HG02759 (cell line): Measurements from ENCODE around the gene POU3F2.

Experiments used
- ATAC-seq: cut with Tn5 transposase; IDR thresholded peaks from one replicate; pipeline ENCODE4 v1.9.1; 2021; ENCODE audit warnings: mild to moderate bottlenecking, moderate library complexity; ENCODE audit not compliant: unreplicated experiment

The POU3F2 gene

DNA sequence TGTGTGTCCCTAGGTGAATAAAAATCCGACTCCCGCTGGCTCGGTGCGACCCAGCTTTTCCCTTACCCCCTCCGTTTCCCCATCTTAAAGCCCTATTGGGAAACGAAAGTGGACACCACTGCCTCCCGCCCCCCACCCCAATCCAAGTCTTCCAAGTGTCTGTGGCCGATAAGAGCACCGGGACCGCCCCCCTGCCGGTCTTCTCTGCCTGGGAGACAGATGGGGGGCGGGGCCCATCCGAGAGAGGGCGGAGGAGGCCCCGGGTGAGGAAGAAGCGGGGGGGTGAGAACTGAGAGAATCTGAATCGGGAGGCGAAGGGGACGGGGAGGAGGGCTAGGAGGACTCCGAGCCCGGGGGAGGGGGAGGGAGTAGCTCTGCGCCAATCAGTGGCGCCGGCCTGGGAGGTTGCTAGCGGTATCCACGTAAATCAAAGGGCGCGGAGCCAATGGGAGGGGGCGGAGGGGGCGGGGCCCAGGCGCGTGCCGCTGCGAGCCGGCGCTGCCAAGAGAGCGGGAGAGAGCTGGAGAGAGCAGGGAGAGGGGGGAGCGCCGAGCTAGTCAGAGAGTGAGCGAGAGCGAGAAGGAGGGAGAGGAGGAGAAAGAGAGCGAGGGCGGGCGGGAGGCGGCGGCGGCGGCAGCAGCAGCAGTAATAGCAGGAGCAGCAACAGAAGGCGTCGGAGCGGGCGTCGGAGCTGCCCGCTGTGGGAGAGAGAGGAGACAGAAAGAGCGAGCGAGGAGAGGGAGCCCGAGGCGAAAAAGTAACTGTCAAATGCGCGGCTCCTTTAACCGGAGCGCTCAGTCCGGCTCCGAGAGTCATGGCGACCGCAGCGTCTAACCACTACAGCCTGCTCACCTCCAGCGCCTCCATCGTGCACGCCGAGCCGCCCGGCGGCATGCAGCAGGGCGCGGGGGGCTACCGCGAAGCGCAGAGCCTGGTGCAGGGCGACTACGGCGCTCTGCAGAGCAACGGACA is at the start of gene POU3F2:
Gene POU3F2, plus strand, starts transcription at position 515 of the 972 bp plus-strand sequence. Its CDS starts 300 bp downstream, at position 815.
- peak; percentile 78 for ATAC-seq

DNA sequence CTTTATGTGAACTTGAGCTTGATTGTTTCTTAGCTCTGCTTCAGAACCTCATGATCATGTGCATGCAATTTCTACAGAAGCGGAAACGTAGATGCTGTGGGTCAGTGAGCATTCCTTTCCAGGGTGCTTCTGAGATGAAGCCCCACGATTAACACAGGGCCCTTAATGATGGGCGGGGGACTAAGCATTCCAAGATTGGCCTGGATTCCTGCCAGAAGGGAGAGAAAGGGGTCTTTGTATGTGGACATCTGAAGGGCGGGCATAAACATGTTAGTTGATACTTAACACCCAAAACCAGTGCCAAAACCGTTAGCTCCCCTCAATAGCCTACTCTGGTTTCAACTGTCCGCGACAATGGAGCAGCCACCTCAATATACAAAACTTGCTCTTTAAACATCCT is 46.9 kb upstream of the POU3F2 start:
- no peak for ATAC-seq

DNA sequence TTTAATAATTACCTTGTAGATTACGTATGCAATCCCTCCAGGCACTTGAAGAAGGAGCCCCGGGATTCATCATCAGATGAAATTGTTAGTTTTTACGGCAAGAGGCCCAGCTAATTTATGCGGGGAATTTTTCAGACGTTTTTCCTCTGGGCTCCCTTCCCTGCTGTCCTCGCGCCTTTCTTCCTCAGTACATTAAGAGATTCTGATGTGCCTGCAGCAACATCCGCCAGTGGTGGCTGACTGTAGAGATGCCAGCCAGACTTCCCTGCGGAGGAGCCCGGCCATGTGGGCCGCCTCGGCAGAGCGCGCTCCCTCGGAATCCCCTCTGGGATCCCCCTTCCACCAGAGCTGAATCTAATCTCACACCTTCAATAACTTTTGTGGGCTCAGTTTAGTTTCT is 46.4 kb upstream of the POU3F2 start:
- no peak for ATAC-seq

DNA sequence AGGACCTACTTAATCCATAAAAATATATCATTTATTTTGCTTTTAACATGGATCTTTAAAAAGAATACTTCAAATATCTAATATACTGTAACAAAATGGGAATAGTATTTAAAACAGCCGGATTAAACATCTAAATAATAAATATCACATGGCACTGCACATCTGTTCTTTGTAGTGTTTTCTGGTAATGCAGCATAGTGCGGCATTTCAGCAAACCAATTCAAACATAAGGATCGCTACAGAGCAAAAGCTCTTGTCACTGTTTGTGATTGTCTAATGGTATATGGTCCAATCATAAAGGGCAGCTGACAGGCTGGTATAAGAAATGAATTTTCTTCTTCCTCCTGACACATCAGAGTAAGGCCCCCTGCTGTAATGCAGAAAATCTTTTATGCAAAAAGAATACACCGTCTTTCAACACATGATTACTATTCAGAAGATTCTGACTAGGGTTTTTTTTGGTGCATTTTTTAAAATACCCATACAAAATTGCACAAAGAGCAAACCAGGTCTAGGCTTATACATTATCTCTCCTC is 40.0 kb upstream of the POU3F2 start:
- no peak for ATAC-seq

DNA sequence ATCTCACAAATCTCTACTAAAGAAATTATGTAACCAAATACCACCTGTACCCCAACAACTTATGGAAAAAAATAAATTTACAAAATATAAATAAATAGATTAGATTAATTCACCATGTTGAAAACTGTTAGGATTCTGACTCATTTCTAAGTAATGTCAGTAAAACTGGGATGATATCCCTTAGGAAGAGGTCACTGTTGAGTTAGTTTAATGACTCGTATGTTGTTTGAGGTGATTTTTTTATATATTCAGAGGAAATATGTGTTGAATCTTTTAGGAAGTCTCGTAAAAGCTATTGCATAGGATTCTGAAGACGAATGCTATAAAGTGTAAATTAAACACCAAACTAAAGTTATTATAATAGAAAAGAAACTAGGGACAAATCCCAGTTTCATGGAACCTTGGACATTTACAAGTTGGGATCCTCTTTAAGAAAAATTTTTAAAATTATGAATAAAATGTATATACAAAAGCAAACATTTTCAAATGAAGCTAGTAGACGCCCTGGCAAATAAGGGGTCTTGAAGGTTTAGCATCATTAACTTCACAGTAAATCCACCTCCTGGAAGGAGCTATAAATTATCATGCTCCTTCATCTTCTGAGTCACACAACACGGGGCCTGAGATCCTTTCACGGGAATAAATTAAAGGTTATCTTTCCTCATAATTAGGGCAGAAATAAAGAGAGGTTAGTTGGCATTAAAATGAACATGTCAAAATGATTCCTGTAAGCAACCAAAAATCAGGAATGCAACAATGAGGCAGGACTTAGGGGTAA is 37.0 kb upstream of the POU3F2 start:
- no peak for ATAC-seq

DNA sequence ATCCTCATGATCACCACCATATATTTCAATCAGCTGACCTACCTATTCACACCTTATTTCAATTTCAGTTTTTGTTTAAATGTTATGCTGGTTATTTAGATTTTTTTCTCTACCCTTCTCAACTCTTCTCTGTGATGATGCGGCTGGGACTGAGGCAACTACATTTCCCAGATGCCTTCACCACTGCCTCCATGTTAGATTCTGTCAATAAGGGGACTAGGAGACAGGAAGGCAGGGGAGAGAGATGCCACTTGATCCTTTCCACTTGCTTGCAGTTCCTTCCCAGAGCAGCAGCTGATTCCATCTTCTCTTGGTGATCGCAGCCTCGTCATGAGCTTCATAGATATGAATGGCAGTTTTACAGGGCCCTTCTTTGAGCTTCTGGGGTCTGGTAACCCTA is 33.5 kb upstream of the POU3F2 start:
- ATAC-seq: no peak

DNA sequence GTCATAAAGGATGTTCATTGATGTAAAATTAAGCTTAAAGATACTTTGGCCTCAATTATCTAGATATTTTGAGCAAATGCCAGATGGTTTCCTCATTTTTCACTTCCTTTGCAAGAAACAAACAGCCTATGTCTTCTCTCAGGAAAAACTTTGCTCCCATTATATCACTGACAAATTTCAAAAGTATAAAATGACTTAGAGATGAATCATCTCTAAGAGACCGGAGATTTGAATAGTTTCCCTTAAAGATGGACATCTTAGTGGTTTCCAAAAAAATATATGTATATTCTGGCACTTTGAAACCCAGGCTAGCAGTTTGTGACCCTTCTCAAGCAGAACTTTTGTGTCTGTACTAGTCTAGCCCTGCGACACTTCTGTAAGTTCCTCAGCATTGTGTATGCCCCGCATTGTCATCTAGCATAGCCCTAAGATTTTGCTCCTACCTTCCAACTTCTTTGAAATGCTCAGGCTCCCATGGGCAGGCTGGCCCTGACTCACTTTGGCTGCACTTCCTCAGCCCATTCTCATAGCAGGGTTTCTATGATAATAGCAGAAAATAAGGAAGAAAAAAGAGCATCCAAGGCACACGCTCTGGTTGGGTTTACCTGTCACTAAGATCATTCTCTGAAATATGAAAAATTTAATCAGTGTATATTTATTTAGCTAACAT is 25.7 kb upstream of the POU3F2 start:
- no peak for ATAC-seq

DNA sequence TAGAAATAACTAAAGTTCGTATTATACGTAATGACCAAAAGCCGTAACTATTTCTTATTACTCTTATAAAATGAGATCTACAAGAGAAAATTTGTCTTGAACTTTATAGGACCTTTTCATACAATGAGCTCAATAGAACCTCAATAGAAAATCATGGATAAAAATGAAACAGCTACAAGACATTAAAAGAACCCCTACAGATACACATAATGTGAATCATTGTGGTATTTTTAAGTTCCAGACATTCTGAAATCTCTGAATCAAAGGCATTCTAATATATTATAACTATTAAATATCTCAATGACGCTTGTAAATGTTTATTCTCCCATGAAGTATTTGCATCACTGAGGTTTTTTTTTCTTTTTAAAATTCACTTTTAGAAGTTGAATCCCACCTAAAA is 22.2 kb upstream of the POU3F2 start:
- ATAC-seq: no peak

DNA sequence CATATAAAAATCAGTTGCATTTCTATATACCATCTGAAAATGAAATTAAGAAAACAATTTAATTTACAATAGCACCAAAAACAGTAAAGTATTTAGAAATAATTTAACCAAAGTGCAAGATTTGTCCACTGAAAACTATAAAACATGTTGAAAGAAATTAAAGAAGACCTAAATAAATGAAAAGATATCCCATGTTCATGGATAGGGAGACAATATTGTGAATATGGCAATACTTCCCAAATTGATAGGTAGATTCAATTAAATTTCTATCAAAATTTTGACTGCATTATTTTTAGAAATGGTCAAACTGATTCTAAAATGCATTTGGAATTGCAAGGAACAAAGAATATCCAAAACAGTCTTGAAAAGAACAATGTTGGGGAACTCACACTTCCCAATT is 17.6 kb upstream of the POU3F2 start:
- no peak for ATAC-seq

DNA sequence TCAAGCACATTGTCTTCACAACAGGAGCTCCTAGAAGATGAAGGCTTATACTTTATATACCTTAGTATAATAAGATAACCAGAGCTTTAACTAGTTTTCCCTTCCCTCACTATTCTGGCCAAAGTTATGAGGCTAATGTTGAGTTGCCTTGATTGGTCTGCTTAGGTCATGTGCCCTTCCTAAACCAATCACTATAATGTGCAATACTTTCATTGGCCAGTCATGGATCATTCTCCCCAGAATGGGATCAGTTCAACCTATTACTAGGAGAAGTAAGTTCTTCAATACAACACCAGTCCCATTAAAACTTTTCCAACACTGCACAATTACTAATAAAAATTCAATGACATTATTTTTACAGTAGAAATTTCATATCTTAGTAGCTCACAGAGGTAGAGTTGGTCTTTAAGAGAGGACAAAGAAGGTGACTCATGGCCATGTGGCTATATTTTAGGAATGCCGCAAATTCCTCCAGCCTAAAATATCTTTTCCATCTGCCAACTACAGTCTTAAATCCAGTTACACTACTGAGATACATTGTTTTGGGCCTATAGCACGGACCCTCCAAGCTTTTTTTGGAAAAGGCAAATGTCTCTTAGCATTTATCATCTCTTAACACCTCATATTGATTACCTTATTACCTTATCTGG is 12.5 kb upstream of the POU3F2 start:
- ATAC-seq: no peak

DNA sequence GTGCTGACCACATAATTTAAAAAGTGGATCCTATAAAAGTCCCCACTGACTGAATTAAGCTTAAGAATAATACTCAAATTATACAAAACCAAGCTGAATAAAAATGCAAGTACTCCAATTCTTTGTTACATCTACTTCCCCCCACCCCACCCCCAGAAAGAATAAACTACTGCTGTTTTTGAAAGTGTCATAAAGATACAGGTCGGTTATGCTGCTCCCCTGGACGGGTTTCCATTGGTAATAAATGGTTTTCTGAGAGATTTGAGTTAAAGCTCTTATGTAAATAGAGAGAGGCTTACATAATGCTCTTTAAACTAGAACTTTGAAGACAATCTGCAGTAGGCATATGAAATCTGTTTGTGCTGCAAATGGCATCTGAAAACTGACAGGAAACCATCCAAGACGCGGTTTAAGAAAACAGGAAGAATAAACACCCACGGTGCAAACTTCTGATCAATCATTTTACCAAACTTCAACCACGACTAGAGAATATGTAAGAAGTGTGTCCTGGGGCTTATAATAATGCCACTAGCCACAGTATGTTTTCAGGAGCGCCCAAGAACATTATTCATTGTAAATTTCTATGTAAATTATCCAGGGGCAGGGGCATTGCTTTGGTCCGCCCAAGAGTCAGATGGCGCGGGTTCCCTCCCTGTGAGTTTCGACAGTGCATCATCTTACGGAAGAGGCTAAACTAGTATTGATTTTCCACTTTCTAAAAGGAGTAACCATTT is 10.8 kb upstream of the POU3F2 start:
- peak; percentile 41 for ATAC-seq

DNA sequence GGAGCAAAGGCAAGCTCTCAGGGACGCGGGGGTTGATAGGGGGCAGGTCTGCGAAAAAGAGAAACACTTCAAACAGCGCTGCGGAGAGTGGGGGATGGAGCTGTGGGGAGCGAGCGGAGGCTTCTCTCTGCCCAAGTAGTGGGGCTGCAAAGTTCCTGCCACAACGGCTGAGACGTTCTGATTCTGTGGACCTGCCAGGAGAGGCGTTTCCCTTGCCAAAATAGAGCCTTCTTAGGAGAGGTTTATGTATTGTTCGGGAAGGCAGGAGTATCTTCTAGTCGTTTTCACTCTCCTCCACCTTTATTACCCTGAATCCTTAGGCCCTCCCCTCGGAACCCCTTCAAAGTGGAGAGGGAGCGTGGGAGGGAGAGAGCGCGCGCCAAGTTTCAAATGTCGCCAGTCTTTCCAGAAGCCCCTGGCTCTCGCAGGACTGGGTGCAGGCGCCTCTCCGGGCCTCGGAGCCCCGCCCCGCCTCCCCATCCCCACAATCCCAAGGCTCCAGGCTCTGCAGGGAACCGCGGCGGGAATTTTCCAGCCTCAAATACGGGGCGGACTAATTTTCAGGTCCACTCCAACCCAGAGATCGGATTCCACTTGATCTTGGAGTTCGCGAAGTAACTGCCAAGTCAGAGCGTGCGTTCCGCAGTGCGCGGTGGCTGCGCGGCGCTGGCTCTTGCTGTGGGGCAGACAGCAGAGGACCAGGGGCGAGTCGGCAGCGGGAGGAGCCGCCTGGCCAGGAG is 10.0 kb upstream of the POU3F2 start:
- ATAC-seq: peak; percentile 20

DNA sequence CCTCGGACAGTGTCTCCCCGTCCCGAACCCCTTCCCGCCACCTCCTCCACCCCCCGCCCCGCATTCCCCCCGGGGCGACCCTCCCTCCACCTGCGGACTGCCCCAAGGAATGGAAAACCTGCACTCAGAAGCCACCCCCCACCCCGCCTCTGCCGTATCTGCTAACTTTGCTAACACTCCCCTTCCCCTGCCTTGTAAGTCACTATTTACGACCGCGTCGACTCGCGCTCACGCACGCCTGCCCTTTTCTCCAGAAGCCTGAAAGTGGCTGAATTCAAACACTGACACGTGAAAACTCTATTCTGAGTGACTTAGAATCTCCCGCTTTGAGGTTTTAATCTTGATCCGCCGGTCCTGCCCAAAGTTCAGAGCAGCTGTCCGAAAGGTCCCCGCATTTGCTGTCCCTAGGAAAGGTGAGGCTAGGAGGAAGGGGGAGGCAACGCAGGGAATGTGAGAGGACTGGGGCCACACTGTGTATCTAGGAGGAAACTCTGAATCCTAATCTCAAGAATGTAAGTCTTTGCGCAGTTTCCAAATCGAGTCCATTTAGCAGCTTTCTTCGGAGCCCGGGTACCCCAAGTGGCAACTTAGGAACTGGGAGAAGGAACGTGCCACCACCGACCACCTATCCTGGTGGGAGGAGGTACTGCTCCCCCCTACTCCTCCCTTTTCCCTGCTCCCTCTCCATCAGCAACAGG is 9.3 kb upstream of the POU3F2 start:
- no peak for ATAC-seq

DNA sequence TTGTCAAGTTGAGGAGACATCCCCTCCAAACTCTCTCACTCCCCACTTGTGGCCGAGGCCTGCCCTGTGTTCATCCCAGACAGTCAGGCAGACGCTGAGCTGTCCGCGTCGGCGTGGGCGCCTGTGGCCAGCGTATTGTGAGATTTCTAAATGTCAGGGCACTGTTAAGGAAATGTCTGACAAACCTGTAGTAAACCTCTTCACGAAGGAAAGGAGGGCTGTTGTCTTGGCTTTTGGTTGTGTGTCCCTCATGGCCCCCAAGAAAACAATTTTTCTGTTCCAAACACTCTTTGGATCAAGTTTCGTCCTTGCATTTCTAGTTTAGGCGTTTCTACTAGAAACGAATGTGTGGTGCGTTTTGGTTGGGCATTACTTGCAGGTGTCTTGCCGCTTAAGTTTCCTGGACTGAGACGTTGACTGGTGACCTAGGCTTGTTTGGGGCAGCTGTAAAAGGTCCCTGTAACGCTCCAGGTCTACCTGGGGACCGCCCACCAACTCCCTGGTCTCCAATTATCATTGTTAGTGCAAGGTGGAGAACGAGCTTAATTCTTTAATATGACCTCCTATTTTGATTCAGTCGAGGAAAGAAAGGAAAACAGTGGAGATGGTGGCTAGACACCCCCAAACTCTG is 8.7 kb upstream of the POU3F2 start:
- ATAC-seq: no peak

DNA sequence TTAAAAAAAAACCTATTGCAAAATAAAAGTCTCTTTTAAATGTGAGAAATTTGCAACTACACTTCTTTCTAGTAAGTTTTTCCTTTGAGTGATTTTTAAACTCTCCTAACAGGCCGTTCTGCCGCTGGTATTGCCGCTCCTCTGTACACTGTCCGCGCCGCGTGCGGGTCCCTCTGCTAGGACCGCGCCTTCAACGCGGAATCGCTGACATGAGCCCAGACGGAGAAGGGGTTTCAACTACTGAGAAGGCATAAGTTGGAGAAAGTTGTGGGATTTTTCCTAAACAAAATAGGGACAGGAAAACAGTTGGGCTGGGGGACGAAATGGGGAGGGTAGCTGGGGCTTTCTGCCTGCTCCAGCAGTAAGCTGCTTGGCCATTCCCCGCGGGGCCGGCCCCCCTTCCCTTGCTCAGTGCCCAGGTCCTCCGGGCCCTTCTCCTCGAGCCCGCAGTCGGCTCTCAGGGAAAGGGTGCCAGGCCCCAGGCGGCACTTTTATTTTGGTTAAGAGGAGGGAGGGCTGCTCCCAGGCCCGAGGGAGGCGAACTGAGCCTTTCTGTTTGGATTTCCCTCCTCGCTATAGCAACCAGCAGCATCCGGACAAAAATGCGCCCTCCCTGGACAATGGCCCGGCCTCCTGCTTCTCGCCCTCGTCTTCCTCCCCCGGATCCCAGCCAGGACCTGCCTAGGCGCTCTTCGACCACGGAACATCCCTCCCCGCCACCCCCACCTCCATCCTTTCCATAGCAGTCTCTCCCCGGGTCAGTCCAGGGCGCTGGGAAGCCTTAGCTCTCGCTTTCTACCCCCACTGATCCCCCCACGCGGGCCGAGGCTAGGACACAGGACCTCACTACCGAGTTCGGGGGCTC is 6.8 kb upstream of the POU3F2 start:
- ATAC-seq: no peak

DNA sequence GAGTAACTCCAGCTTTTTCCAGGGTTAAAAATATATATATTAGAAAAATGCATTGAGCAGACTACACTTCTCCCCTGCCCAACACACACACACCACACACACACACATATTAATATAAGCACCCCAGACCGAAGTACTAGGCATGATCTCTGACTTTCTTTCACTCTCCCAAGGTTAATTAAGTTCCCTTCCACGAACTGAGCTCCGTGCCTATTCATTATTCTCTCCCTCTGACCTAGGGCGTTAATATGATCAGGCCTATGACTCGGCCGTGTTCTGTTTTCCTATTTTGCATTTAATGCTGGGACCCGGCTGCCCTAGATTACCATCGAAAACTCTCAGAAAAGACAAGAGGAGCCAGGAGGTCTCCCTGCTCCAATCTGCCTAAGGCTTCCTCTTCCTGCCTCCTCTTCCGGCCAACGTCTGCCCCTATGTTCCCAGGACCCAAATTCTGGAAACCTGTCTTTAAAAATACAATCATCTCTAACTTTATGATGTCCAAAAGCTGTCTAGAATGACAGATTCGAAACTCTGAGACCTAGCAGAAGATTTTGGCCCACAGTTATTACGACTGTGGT is 6.1 kb upstream of the POU3F2 start:
- ATAC-seq: no peak

DNA sequence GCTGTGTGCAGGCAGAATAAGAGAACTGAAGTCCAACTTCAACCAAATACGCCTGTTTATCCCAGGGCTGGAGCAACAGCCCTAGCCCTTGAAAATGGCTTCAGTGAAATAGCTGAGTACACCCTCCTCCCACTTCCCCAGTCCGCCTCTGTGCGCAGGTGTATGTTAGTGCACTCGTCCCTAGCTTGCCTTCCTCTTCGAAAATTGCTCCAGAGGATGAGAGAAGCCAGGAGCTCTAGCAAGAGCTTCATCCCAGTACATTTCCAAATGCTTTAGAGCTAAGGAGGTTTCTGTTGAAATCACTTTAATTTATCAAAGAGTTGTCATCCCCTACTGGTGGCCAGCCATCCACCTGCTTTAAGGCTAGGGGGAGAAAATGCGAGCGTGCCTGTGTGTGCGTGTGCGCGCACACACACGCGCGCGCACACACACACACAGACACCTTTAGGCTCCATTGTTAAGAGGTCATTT is 5.4 kb upstream of the POU3F2 start:
- ATAC-seq: no peak
